DOHH2 (cell line): ENCODE data around the gene NUP210.

ENCODE experiments used
- H3F3A ChIP-seq: fragments of 200-600 bp; sonication (generic), shearing (Covaris generic); 2 replicates; pipeline ENCODE4 v1.6.0; 2016; ENCODE audit warnings: antibody characterized with exemption, mild to moderate bottlenecking; ENCODE audit not compliant: control insufficient read depth, insufficient read depth
- H3K27ac ChIP-seq: fragments of 200-600 bp; sonication (generic); 2 replicates; pipeline ENCODE4 v1.5.1; 2014; ENCODE audit warnings: low read depth, mild to moderate bottlenecking, low read length, moderate library complexity
- H3K27me3 ChIP-seq: fragments of 200-600 bp; sonication (generic); 2 replicates; pipeline ENCODE4 v1.6.1; 2014; ENCODE audit warnings: mild to moderate bottlenecking, low read length, mixed read lengths; ENCODE audit not compliant: control insufficient read depth
- H3K36me3 ChIP-seq: fragments of 200-600 bp; sonication (generic); 2 replicates; pipeline ENCODE4 v1.6.1; 2014; ENCODE audit warnings: mild to moderate bottlenecking, low read length, moderate library complexity, mixed read lengths; ENCODE audit not compliant: control insufficient read depth
- H3K4me1 ChIP-seq: fragments of 200-600 bp; sonication (generic); 2 replicates; pipeline ENCODE4 v1.6.1; 2014; ENCODE audit warnings: mild to moderate bottlenecking, low read length, mixed read lengths; ENCODE audit not compliant: control insufficient read depth
- H3K4me2 ChIP-seq: fragments of 200-600 bp; sonication (generic); 2 replicates; pipeline ENCODE4 v1.6.0; 2014; ENCODE audit warnings: mild to moderate bottlenecking, low read length, moderate library complexity
- H3K4me3 ChIP-seq: fragments of 200-600 bp; sonication (generic); 2 replicates; pipeline ENCODE4 v1.5.1; 2014; ENCODE audit warnings: mild to moderate bottlenecking, low read length, mixed read lengths
- H3K79me2 ChIP-seq: fragments of 200-600 bp; sonication (generic); 2 replicates; pipeline ENCODE4 v1.6.1; 2014; ENCODE audit warnings: mild to moderate bottlenecking, low read length, mixed read lengths; ENCODE audit not compliant: control insufficient read depth
- H3K9me2 ChIP-seq: fragments of 200-600 bp; sonication (generic); replicated peaks from 2 replicates; pipeline ENCODE4 v1.6.1; 2014; ENCODE audit warnings: mild to moderate bottlenecking, low read length, mixed read lengths; ENCODE audit not compliant: control insufficient read depth
- H3K9me3 ChIP-seq: fragments of 200-600 bp; sonication (generic); 2 replicates; pipeline ENCODE4 v1.6.1; 2014; ENCODE audit warnings: antibody characterized with exemption, low read length, mixed read lengths; ENCODE audit not compliant: control insufficient read depth, insufficient read depth
- H4K20me1 ChIP-seq: fragments of 200-600 bp; sonication (generic); 2 replicates; pipeline ENCODE4 v1.6.0; 2014; ENCODE audit warnings: low read depth, mild to moderate bottlenecking, antibody characterized with exemption, low read length, moderate library complexity; ENCODE audit not compliant: control insufficient read depth, insufficient read depth
- CTCF ChIP-seq: fragments of 200-600 bp; sonication (generic); IDR thresholded peaks from one replicate; pipeline ENCODE4 v1.5.1; 2014; ENCODE audit warnings: antibody characterized with exemption, mild to moderate bottlenecking, low read depth, low read length; ENCODE audit not compliant: poor library complexity, severe bottlenecking
- EZH2phosphoT487 ChIP-seq: fragments of 200-600 bp; sonication (generic); IDR thresholded peaks from 2 replicates; pipeline ENCODE4 v1.6.1; 2017; ENCODE audit warnings: borderline replicate concordance, mild to moderate bottlenecking, antibody characterized with exemption, low read length, moderate library complexity, mixed read lengths

The NUP210 gene

GRCh38 chr3:13318626-13319470 lies 101.3 kb downstream of the NUP210 start:
- Histone ChIP-seq H3K27me3 (no peaks in the 10 kb centered on the region), H3K9me3 (no peaks in the 10 kb centered on the region), H3K36me3 (peaks cover 95% of the 10 kb centered on the region), H4K20me1 (no peaks in the 10 kb centered on the region; the same call in 1 of the 2 replicates), H3K27ac (no peak overlapping the region), H3K4me3 (no peak overlapping the region), H3K79me2 (peaks cover 2% of the 10 kb centered on the region; the same call in 1 of the 2 replicates), H3F3A (no peaks in the 10 kb centered on the region), H3K4me1 (peaks cover 4% of the 10 kb centered on the region), H3K9me2 (no peaks in the 10 kb centered on the region), H3K4me2 (no peak overlapping the region)
- TF ChIP-seq EZH2phosphoT487, result no peak
- no peak for TF ChIP-seq CTCF

DNA sequence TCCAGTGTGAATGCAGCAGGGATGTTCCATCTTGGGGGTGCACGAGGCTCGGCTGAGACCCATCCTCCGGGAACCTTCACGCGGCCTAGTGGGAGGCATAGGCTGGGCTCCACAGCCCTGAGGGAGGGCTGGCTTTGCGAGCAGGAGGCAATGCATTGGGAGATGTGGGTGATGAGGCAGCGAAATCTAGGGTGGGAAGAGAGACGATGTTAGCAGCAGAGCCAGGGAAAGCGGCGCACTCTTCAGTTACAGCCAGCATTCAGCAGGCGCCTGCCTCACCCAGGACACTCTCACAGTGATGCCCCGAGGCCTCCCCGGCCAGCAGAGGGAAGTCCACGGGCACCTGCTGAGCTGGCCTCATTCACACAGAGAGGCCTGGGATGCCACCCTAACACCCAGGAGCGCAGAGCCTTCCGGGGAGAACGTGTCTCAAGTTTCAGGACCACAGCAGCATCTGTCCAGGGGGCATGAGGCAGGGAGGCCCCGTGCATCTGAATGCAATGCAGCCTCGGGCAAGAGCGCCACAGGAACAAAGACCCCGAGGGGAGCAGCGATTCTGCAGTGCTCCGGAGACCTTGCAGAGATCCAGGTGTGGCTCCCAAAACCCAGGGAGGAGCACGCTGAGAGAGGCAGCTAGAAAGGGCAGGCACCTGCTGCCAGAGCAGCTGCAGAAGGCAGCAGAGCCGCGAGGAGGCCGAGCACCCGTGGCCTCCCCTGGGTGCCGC lies 102.4 kb downstream of the NUP210 start:
- H4K20me1 ChIP-seq, result no peaks in the 10 kb centered on the region; the same call in 1 of the 2 replicates
- no peaks in the 10 kb centered on the region for H3K9me3 ChIP-seq
- no peaks in the 10 kb centered on the region for H3K9me2 ChIP-seq
- no peaks in the 10 kb centered on the region for H3K79me2 ChIP-seq
- TF ChIP-seq CTCF (no peak), EZH2phosphoT487 (no peak)
- no peaks in the 10 kb centered on the region for H3F3A ChIP-seq
- peaks cover 89% of the 10 kb centered on the region for H3K36me3 ChIP-seq
- no peaks in the 10 kb centered on the region for H3K27me3 ChIP-seq
- H3K27ac ChIP-seq, result no peak overlapping the region
- H3K4me2 ChIP-seq, result no peak overlapping the region
- no peaks in the 10 kb centered on the region for H3K4me1 ChIP-seq
- no peak overlapping the region for H3K4me3 ChIP-seq

DNA sequence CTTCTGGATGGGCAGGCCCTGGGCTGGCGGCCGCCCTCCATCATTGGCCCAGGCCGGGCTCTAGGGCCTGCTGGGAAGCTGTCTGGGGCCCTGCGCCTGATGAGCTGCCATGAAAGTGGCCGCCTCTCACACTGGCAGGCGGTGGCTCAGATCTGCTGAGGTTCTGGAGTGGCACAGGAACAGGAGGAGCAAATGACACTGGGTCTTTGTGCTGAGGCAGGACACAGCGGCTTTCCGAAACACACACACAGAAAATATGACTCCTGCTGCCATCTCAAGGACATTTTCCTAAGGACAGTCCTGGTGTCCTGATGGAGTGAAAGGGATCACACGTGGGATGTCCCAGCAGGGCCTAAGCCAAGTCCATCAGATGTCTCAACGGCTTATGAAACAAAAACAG lies 103.5 kb downstream of the NUP210 start:
- no peak overlapping the region for H3K27ac ChIP-seq
- H4K20me1 ChIP-seq, result no peaks in the 10 kb centered on the region; the same call in 1 of the 2 replicates
- no peaks in the 10 kb centered on the region for H3K9me2 ChIP-seq
- no peaks in the 10 kb centered on the region for H3F3A ChIP-seq
- H3K79me2 ChIP-seq, result no peaks in the 10 kb centered on the region
- H3K4me3 ChIP-seq, result no peak overlapping the region
- no peaks in the 10 kb centered on the region for H3K27me3 ChIP-seq
- H3K4me2 ChIP-seq, result no peak overlapping the region
- H3K36me3 ChIP-seq, result peaks cover 77% of the 10 kb centered on the region
- no peaks in the 10 kb centered on the region for H3K4me1 ChIP-seq
- TF ChIP-seq EZH2phosphoT487 (no peak), CTCF (no peak)
- H3K9me3 ChIP-seq, result no peaks in the 10 kb centered on the region
